Memory B cell (primary cell): Measurements from ENCODE around the gene NKAIN2.
"Not testable (repeated sequence)": the region's sequence is repeated elsewhere in the genome, so short reads cannot be mapped to it uniquely, and the experiment has no call there.

ENCODE experiments used
- ATAC-seq: fragments of 150-1000 bp; cut with Tn5 transposase; 2 replicates; pipeline ENCODE4 v1.10.0; 2021; ENCODE audit warnings: low read depth, mild to moderate bottlenecking, moderate library complexity
- DNase-seq, 2 donors: peaks; one replicate each; pipeline ENCODE4 v3.0.0; 2022; ENCODE audit warnings: low spot score in 2 of 2
- H3K27ac Mint-ChIP-seq: one replicate; pipeline ENCODE4 v1.8.0; 2022; ENCODE audit warnings: mild to moderate bottlenecking, moderate library complexity, mixed read lengths
- H3K27me3 Mint-ChIP-seq: one replicate; pipeline ENCODE4 v1.8.0; 2022; ENCODE audit warnings: mixed read lengths
- H3K36me3 Mint-ChIP-seq: one replicate; pipeline ENCODE4 v1.8.0; 2022; ENCODE audit warnings: mild to moderate bottlenecking, mixed read lengths
- H3K4me1 Mint-ChIP-seq: one replicate; pipeline ENCODE4 v1.8.0; 2022; ENCODE audit warnings: mixed read lengths
- H3K4me3 Mint-ChIP-seq: one replicate; pipeline ENCODE4 v1.8.0; 2022; ENCODE audit warnings: mild to moderate bottlenecking, moderate library complexity, mixed read lengths
- H3K9me3 Mint-ChIP-seq: one replicate; pipeline ENCODE4 v1.8.0; 2022; ENCODE audit warnings: mixed read lengths

Gene NKAIN2

GRCh38 chr6:124551711-124552233 is 748.1 kb downstream of the NKAIN2 start:
- H3K4me1 Mint-ChIP-seq = no peaks in the 10 kb centered on the region
- H3K27me3 Mint-ChIP-seq = no peaks in the 10 kb centered on the region
- ATAC-seq (no peak), DNase-seq (no peak)
- H3K9me3 Mint-ChIP-seq = peaks cover 12% of the 10 kb centered on the region
- H3K4me3 Mint-ChIP-seq = no peak overlapping the region
- H3K36me3 Mint-ChIP-seq = no peaks in the 10 kb centered on the region
- no peak overlapping the region for H3K27ac Mint-ChIP-seq

DNA sequence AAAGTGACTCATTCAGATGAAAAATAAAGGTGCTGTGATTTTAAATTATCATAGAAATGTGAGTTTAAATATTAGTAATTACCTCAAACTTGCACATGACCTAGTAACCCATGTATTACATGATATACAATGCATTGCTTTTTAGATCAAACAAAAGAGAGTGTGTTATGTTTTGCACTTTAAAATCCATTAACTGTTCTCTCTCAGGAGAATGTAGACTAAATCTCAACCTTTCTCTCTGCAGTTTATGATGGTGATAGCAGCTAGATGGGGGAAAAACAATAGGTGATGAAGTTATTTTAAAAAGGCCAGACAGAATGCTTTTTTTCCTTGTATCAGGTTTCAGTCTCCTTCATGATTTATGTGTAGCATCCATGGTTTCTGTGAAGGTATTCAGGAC is 754.2 kb downstream of the NKAIN2 start:
- H3K27me3 Mint-ChIP-seq = no peaks in the 10 kb centered on the region
- DNase-seq = no peak
- H3K36me3 Mint-ChIP-seq = no peaks in the 10 kb centered on the region
- H3K27ac Mint-ChIP-seq = no peak overlapping the region
- ATAC-seq = no peak
- no peaks in the 10 kb centered on the region for H3K4me1 Mint-ChIP-seq
- H3K9me3 Mint-ChIP-seq = peaks cover 7% of the 10 kb centered on the region
- no peak overlapping the region for H3K4me3 Mint-ChIP-seq

GRCh38 chr6:124560078-124560477 is 756.4 kb downstream of the NKAIN2 start:
- not testable (repeated sequence) for H3K36me3 Mint-ChIP-seq, H3K27me3 Mint-ChIP-seq, DNase-seq, ATAC-seq, H3K9me3 Mint-ChIP-seq, H3K4me3 Mint-ChIP-seq, H3K27ac Mint-ChIP-seq, H3K4me1 Mint-ChIP-seq

GRCh38 chr6:124560873-124561567 is 757.4 kb downstream of the NKAIN2 start:
- H3K4me1 Mint-ChIP-seq = no peaks in the 10 kb centered on the region
- no peak overlapping the region for H3K27ac Mint-ChIP-seq
- DNase-seq = no peak

DNA sequence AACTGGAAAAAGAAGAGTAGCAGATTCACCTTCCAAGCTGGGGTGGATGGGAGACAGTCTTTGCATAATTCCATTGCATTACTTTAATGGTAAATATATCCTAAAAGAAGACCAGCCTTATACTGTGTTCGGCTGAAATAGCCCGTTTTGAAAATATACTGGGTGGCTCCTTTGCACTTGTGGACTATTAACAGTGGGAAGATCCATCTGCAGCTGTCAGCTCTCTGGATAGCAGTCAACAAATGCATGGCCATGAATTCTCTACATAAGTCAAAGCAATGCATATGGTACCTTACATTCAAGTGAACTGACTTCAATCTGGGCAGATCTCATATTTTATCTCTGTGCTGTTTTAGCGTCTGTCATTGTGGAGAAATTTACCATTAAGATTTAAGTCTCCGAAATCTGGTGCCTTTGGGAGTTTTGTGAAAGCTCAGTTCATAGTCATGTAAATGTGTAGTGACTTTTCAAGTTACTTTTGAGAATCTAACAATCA is 758.0 kb downstream of the NKAIN2 start:
- no peaks in the 10 kb centered on the region for H3K27me3 Mint-ChIP-seq
- peaks cover 5% of the 10 kb centered on the region for H3K9me3 Mint-ChIP-seq
- H3K27ac Mint-ChIP-seq = no peak overlapping the region
- ATAC-seq (no peak), DNase-seq (no peak)
- no peak overlapping the region for H3K4me3 Mint-ChIP-seq
- H3K4me1 Mint-ChIP-seq = no peaks in the 10 kb centered on the region
- no peaks in the 10 kb centered on the region for H3K36me3 Mint-ChIP-seq

More at GRCh38 chr6:124560873-124561567, 757.4 kb downstream of the NKAIN2 start:
- no peak overlapping the region for H3K4me3 Mint-ChIP-seq
- no peak for ATAC-seq
- no peaks in the 10 kb centered on the region for H3K36me3 Mint-ChIP-seq
- H3K27me3 Mint-ChIP-seq = no peaks in the 10 kb centered on the region
- peaks cover 7% of the 10 kb centered on the region for H3K9me3 Mint-ChIP-seq

DNA sequence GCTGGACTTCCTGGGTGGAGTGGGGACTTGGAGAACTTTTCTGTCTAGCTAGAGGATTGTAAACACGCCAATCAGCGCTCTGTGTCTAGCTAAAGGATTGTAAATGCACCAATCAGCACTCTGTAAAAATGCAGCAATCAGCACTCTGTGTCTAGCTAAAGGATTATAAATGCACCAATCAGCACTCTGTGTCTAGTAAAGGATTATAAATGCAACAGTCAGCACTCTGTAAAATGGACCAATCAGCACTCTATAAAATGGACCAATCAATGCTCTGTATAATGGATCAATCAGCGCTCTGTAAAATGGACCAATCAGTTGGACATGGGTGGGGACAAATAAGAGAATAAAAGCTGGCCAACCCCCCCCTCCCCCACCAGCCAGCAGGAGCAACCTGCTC is 760.5 kb downstream of the NKAIN2 start:
- not testable (repeated sequence) for H3K36me3 Mint-ChIP-seq, H3K27ac Mint-ChIP-seq, ATAC-seq, H3K27me3 Mint-ChIP-seq, H3K4me3 Mint-ChIP-seq, H3K4me1 Mint-ChIP-seq, DNase-seq, H3K9me3 Mint-ChIP-seq

DNA sequence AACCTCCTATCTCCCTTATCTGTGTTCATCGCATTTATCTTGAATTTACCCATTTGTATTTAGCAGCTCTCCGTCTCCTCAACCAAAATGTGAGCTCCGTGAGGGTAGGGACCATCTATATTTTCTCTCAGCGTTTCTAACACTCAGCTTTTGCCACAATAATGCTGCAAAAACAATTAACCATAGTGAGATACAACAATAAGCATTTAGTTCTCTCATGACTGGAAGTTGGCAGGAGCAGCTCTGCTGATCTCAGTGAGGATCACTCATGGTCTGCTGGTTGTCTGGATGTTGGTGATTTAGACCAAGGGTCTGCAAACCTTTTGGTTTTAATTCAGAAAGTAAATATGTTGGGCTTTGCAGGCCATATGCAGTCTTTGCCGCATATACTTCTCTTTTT is 763.7 kb downstream of the NKAIN2 start:
- peaks cover 12% of the 10 kb centered on the region for H3K9me3 Mint-ChIP-seq
- no peaks in the 10 kb centered on the region for H3K4me1 Mint-ChIP-seq
- no peaks in the 10 kb centered on the region for H3K36me3 Mint-ChIP-seq
- H3K27ac Mint-ChIP-seq = no peak overlapping the region
- H3K4me3 Mint-ChIP-seq = no peak overlapping the region
- no peak for ATAC-seq
- DNase-seq = no peak
- no peaks in the 10 kb centered on the region for H3K27me3 Mint-ChIP-seq

DNA sequence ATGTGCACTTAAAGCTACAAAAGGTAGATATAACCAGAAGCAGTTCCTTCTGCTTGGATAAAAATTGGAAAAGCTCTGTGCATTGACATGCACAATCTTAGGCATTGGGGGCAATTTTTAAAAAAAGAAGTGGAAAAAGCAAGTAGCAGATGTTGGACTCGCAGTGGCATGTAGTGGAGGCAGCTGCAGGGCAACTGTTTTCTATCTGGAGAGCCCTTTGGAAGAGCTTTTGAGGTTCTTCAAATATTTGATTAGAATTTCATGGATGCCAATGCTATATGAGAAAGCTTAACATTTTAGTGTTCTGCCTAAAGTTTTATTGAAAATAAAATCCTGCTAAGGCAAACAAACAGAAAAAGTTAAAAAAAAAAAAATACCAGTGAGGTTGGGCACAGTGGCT is 770.3 kb downstream of the NKAIN2 start:
- DNase-seq (no peak), ATAC-seq (no peak)
- H3K27me3 Mint-ChIP-seq = no peaks in the 10 kb centered on the region
- no peaks in the 10 kb centered on the region for H3K36me3 Mint-ChIP-seq
- H3K27ac Mint-ChIP-seq = no peak overlapping the region
- H3K4me3 Mint-ChIP-seq = no peak overlapping the region
- H3K9me3 Mint-ChIP-seq = peaks cover 12% of the 10 kb centered on the region
- no peaks in the 10 kb centered on the region for H3K4me1 Mint-ChIP-seq

- no peaks in the 10 kb centered on the region for H3K4me1 Mint-ChIP-seq
- no peak for ATAC-seq
- H3K36me3 Mint-ChIP-seq = no peaks in the 10 kb centered on the region
Measured at GRCh38 chr6:124577734-124578281, 774.1 kb downstream of the NKAIN2 start.

GRCh38 chr6:124590001-124590400 is 786.3 kb downstream of the NKAIN2 start:
- H3K36me3 Mint-ChIP-seq = no peaks in the 10 kb centered on the region
- no peaks in the 10 kb centered on the region for H3K4me1 Mint-ChIP-seq
- no peak for ATAC-seq
- DNase-seq = no peak
- peaks cover 9% of the 10 kb centered on the region for H3K9me3 Mint-ChIP-seq
- no peak overlapping the region for H3K4me3 Mint-ChIP-seq
- no peaks in the 10 kb centered on the region for H3K27me3 Mint-ChIP-seq
- no peak overlapping the region for H3K27ac Mint-ChIP-seq

More at GRCh38 chr6:124577734-124578281, 774.1 kb downstream of the NKAIN2 start:
- Mint-ChIP-seq H3K27ac (no peak overlapping the region), H3K27me3 (no peaks in the 10 kb centered on the region), H3K9me3 (peaks cover 4% of the 10 kb centered on the region), H3K4me3 (no peak overlapping the region)
- DNase-seq = no peak

DNA sequence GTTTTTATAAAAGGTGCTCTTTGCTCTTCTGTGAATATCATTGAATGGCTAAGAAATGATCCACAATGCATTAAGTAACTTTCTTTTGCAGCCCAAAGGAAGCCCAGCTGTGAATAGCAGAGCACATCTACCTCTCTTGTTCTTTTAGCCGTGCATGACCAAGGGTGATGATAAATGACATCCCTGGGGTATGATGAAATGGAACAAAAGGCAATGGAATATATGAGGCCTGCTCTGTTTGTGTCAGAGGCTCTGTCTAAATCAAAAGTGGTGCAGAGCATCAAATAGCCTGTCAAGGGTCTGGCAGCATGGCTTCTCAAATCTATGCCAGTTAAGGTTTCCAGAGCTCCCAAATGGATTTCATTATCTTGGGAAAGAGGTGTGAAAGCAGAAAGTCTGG is 796.0 kb downstream of the NKAIN2 start:
- no peak for ATAC-seq

DNA sequence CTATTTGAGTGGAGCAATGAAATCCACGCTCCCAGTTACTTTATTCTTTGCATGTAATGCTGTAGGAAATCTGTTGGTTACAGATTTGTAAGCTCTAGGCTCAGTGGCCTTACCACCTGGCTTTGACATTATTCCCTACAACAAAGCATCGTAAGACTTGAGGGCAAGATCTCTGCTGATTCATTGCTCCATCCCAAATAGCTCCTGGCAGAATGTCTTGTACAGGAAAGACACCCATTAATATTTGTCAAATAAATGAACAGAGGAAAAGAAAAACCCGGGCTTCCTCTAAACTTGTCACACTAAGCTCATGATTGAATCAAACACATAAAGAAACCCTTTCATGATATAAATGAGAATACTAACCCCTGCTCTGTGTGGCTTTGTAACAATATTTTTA is 801.1 kb downstream of the NKAIN2 start:
- no peaks in the 10 kb centered on the region for H3K27me3 Mint-ChIP-seq
- H3K4me3 Mint-ChIP-seq = no peak overlapping the region
- no peaks in the 10 kb centered on the region for H3K36me3 Mint-ChIP-seq
- DNase-seq = no peak
- no peak overlapping the region for H3K27ac Mint-ChIP-seq
- H3K9me3 Mint-ChIP-seq = peaks cover 4% of the 10 kb centered on the region
- no peak for ATAC-seq
- no peaks in the 10 kb centered on the region for H3K4me1 Mint-ChIP-seq

More for the DNA sequence above, 796.0 kb downstream of the NKAIN2 start:
- Mint-ChIP-seq H3K9me3 (peaks cover 2% of the 10 kb centered on the region), H3K4me3 (no peak overlapping the region), H3K27ac (no peak overlapping the region), H3K36me3 (no peaks in the 10 kb centered on the region), H3K4me1 (no peaks in the 10 kb centered on the region), H3K27me3 (no peaks in the 10 kb centered on the region)
- no peak for DNase-seq

GRCh38 chr6:124607119-124607627 is 803.5 kb downstream of the NKAIN2 start:
- H3K9me3 Mint-ChIP-seq = peaks cover 4% of the 10 kb centered on the region
- DNase-seq = no peak
- no peaks in the 10 kb centered on the region for H3K27me3 Mint-ChIP-seq
- H3K4me3 Mint-ChIP-seq = no peak overlapping the region
- H3K4me1 Mint-ChIP-seq = no peaks in the 10 kb centered on the region
- no peaks in the 10 kb centered on the region for H3K36me3 Mint-ChIP-seq
- H3K27ac Mint-ChIP-seq = no peak overlapping the region
- no peak for ATAC-seq

DNA sequence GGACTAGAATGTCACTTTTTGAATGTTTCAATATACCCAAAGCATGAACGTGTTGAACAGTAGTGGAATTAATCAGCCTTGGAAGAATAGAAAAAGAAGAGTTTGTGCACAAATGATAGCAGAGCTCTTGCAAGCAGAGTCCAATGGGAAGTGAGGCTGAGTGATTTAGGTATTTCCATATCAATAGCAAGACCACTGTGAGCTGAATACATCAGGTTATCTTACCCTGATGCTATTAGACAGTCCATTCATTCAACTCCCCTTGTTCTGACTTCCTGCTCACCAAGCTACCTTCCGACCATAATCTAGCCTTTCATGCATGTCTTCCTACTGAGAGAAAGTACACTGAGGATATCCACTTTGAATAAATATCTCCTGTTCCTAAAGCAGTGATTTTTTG is 809.4 kb downstream of the NKAIN2 start:
- H3K4me1 Mint-ChIP-seq = no peaks in the 10 kb centered on the region
- H3K27me3 Mint-ChIP-seq = no peaks in the 10 kb centered on the region
- no peaks in the 10 kb centered on the region for H3K9me3 Mint-ChIP-seq
- H3K27ac Mint-ChIP-seq = no peak overlapping the region
- no peak overlapping the region for H3K4me3 Mint-ChIP-seq
- H3K36me3 Mint-ChIP-seq = no peaks in the 10 kb centered on the region
- ATAC-seq = no peak
- no peak for DNase-seq
